Raji (cell line): ENCODE results near the gene VSNL1.

Experiments used
- POLR2A ChIP-seq: IDR thresholded peaks from 2 replicates; pipeline ENCODE4 v1.6.1; 2011; ENCODE audit warnings: low read depth, low read length, control low read depth; ENCODE audit not compliant: insufficient read depth

VSNL1 gene

GRCh38 chr2:17637131-17637906 lies 96.8 kb downstream of the VSNL1 start:
- no peak for TF ChIP-seq POLR2A

- no peak for TF ChIP-seq POLR2A
These were observed 97.8 kb downstream of the VSNL1 start for GRCh38 chr2:17638196-17638743.

- no peak for TF ChIP-seq POLR2A
These were observed 99.9 kb downstream of the VSNL1 start for GRCh38 chr2:17640406-17640805.

- TF ChIP-seq POLR2A, result no peak
These were observed 102.6 kb downstream of the VSNL1 start for GRCh38 chr2:17643031-17643615.

- TF ChIP-seq POLR2A, result no peak
These were observed 104.7 kb downstream of the VSNL1 start for GRCh38 chr2:17644997-17645720.

GRCh38 chr2:17646081-17646554 lies 105.6 kb downstream of the VSNL1 start:
- TF ChIP-seq POLR2A, result no peak

- no peak for TF ChIP-seq POLR2A
These were observed 106.6 kb downstream of the VSNL1 start for GRCh38 chr2:17646838-17647701.

GRCh38 chr2:17648581-17648980 lies 108.1 kb downstream of the VSNL1 start:
- no peak for TF ChIP-seq POLR2A

GRCh38 chr2:17649026-17649425 lies 108.5 kb downstream of the VSNL1 start:
- TF ChIP-seq POLR2A, result no peak

- no peak for TF ChIP-seq POLR2A
These were observed 112.3 kb downstream of the VSNL1 start for GRCh38 chr2:17652681-17653394.

GRCh38 chr2:17657759-17658158 lies 117.3 kb downstream of the VSNL1 start:
- TF ChIP-seq POLR2A, result no peak

- TF ChIP-seq POLR2A, result no peak
These were observed 117.9 kb downstream of the VSNL1 start for GRCh38 chr2:17658251-17658843.

- TF ChIP-seq POLR2A, result no peak
These were observed 119.7 kb downstream of the VSNL1 start for GRCh38 chr2:17660219-17660618.

GRCh38 chr2:17661460-17661859 lies 121.0 kb downstream of the VSNL1 start:
- TF ChIP-seq POLR2A, result no peak

GRCh38 chr2:17662723-17663122 lies 122.2 kb downstream of the VSNL1 start:
- no peak for TF ChIP-seq POLR2A
